HEK293 (cell line): Measurements from ENCODE around the gene SP6.
A peak's percentile ranks its signal among the peaks of the same experiment; 100 is the strongest.

Experiments used
- BCL11B ChIP-seq: fragments of 450-650 bp; formaldehyde crosslinking; IDR thresholded peaks from 2 replicates; pipeline ENCODE4 v1.5.1; 2016; ENCODE audit warnings: low read depth, missing biosample characterization, missing genetic modification characterization
- EGR2 ChIP-seq: fragments of 450-650 bp; formaldehyde crosslinking; IDR thresholded peaks from 2 replicates; pipeline ENCODE4 v1.5.1; 2016; ENCODE audit warnings: low read depth, missing biosample characterization, missing genetic modification characterization
- GLIS1 ChIP-seq: fragments of 450-650 bp; formaldehyde crosslinking; IDR thresholded peaks from 2 replicates; pipeline ENCODE4 v1.5.1; 2016; ENCODE audit warnings: missing biosample characterization, missing genetic modification characterization
- GLIS2 ChIP-seq: fragments of 450-650 bp; formaldehyde crosslinking; IDR thresholded peaks from 2 replicates; pipeline ENCODE4 v1.5.1; 2016; ENCODE audit warnings: missing biosample characterization, missing genetic modification characterization
- IKZF3 ChIP-seq: fragments of 450-650 bp; IDR thresholded peaks from 2 replicates; pipeline ENCODE4 v1.5.0; 2018; ENCODE audit warnings: missing biosample characterization, mild to moderate bottlenecking, missing genetic modification characterization, moderate library complexity
- INSM2 ChIP-seq: fragments of 450-650 bp; formaldehyde crosslinking; IDR thresholded peaks from 2 replicates; pipeline ENCODE4 v1.5.1; 2016; ENCODE audit warnings: missing biosample characterization, missing genetic modification characterization
- MYNN ChIP-seq: fragments of 450-650 bp; formaldehyde crosslinking; IDR thresholded peaks from 2 replicates; pipeline ENCODE4 v1.5.1; 2016; ENCODE audit warnings: missing biosample characterization, missing genetic modification characterization, borderline replicate concordance
- PATZ1 ChIP-seq: fragments of 450-650 bp; formaldehyde crosslinking; IDR thresholded peaks from 2 replicates; pipeline ENCODE4 v1.5.1; 2016; ENCODE audit warnings: missing biosample characterization, missing genetic modification characterization
- SP7 ChIP-seq: fragments of 450-650 bp; formaldehyde crosslinking; IDR thresholded peaks from 2 replicates; pipeline ENCODE4 v1.5.1; 2016; ENCODE audit warnings: missing biosample characterization, missing genetic modification characterization
- TCF7L2 ChIP-seq: IDR thresholded peaks from 2 replicates; pipeline ENCODE4 v1.6.1; 2011; ENCODE audit warnings: low read depth, mild to moderate bottlenecking, inconsistent platforms, low read length, moderate library complexity, borderline replicate concordance
- ZBTB17 ChIP-seq: fragments of 450-650 bp; formaldehyde crosslinking; IDR thresholded peaks from 2 replicates; pipeline ENCODE4 v1.5.1; 2016; ENCODE audit warnings: missing biosample characterization, missing genetic modification characterization
- ZBTB44 ChIP-seq: fragments of 450-650 bp; IDR thresholded peaks from 2 replicates; pipeline ENCODE4 v1.5.1; 2018; ENCODE audit warnings: missing biosample characterization, mild to moderate bottlenecking, missing genetic modification characterization
- ZFHX2 ChIP-seq: fragments of 450-650 bp; formaldehyde crosslinking; conservative IDR thresholded peaks from 2 replicates; pipeline ENCODE4 v1.5.1; 2016; ENCODE audit warnings: missing biosample characterization, missing genetic modification characterization
- ZFP3 ChIP-seq: fragments of 450-650 bp; formaldehyde crosslinking; IDR thresholded peaks from 2 replicates; pipeline ENCODE4 v1.5.1; 2016; ENCODE audit warnings: low read depth, missing biosample characterization, missing genetic modification characterization
- ZIC2 ChIP-seq: fragments of 450-650 bp; formaldehyde crosslinking; IDR thresholded peaks from 2 replicates; pipeline ENCODE4 v1.5.1; 2016; ENCODE audit warnings: missing biosample characterization, missing genetic modification characterization
- ZNF112 ChIP-seq: fragments of 450-650 bp; formaldehyde crosslinking; IDR thresholded peaks from 2 replicates; pipeline ENCODE4 v1.5.0; 2017; ENCODE audit warnings: missing biosample characterization, missing genetic modification characterization
- ZNF335 ChIP-seq: fragments of 450-650 bp; formaldehyde crosslinking; conservative IDR thresholded peaks from 2 replicates; pipeline ENCODE4 v1.5.1; 2016; ENCODE audit warnings: missing biosample characterization, missing genetic modification characterization
- ZNF530 ChIP-seq: fragments of 450-650 bp; formaldehyde crosslinking; IDR thresholded peaks from 2 replicates; pipeline ENCODE4 v1.5.1; 2016; ENCODE audit warnings: low read depth, missing biosample characterization, missing genetic modification characterization
- ZNF544 ChIP-seq: fragments of 450-650 bp; formaldehyde crosslinking; IDR thresholded peaks from 2 replicates; pipeline ENCODE4 v1.5.0; 2017; ENCODE audit warnings: missing biosample characterization, missing genetic modification characterization
- ZNF548 ChIP-seq: fragments of 450-650 bp; formaldehyde crosslinking; IDR thresholded peaks from 2 replicates; pipeline ENCODE4 v1.5.1; 2016; ENCODE audit warnings: missing biosample characterization, missing genetic modification characterization
- ZNF837 ChIP-seq: fragments of 450-650 bp; formaldehyde crosslinking; IDR thresholded peaks from 2 replicates; pipeline ENCODE4 v1.5.1; 2016; ENCODE audit warnings: missing biosample characterization, missing genetic modification characterization
- ZSCAN16 ChIP-seq: fragments of 450-650 bp; formaldehyde crosslinking; IDR thresholded peaks from 2 replicates; pipeline ENCODE4 v1.5.1; 2016; ENCODE audit warnings: missing biosample characterization, missing genetic modification characterization
- TF ChIP-seq, protein P1 (sequence below): fragments of 450-650 bp; formaldehyde crosslinking; IDR thresholded peaks from 2 replicates; pipeline ENCODE4 v1.5.1; 2017; ENCODE audit warnings: missing biosample characterization, missing genetic modification characterization

SP6 gene

DNA sequence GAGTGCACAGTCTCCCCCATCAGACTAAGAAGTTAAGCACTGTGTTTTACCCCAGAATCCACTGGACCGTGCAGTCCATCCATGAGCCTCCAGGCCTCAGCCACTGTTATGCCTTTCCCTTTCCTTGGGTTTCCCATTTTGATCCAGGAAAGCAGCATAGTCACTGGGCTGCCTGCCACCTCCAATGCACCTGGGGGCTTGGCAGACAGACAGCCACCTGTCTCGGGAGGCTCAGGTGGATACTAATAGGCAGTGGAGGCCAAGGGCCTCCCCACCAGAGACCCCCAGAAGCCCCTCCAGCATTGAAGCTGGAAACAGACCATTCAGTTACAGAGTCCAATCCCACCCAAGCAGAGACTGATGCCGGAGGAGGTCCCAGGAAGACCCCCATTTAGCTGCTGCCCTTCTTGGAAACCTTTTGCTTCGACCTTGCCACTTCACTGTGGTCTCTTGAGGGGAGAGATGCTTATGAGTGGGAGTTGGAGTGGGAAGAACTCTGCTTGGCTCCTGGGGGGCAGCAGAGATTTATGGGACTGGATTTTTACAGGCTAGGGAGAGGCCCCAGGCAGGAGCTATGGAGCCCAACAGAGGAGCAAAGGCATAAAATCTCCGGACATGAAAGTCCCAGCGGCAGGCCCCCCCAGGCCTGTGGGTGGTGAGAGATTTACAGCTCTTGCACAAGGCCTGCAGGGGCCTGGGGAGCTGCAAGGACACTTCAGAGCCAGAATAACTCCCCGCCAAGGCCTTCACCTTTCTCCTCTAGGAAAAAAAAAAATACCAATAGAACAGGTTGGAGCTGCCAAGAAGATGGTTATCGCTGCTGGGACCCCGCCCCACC lies 32.8 kb upstream of the SP6 start (continued):
- TF ChIP-seq ZBTB17 (tag by site-specific recombination) (peak; percentile 48), ZNF544 (tag by site-specific recombination) (no peak), ZNF548 (tag by site-specific recombination) (no peak), EGR2 (tag by site-specific recombination) (peak; percentile 91), ZNF112 (tag by site-specific recombination) (no peak), INSM2 (tag by site-specific recombination) (no peak), ZNF530 (tag by site-specific recombination) (no peak), ZNF837 (tag by site-specific recombination) (no peak), GLIS2 (tag by site-specific recombination) (peak; percentile 29; the same call in 1 of the 2 replicates), IKZF3 (tag by site-specific recombination) (peak; percentile 53; the same call in 1 of the 2 replicates), TCF7L2 (peak; percentile 96), ZBTB44 (tag by site-specific recombination) (0 out of 2 replicates have a peak, but pooled peaks have one; percentile 41), ZNF335 (0 out of 2 replicates have a peak, but pooled peaks have one; percentile 33), SP7 (tag by site-specific recombination) (peak; percentile 59), ZSCAN16 (no peak), ZIC2 (peak; percentile 99), ZFP3 (tag by site-specific recombination) (no peak), PATZ1 (0 out of 2 replicates have a peak, but pooled peaks have one; percentile 25), BCL11B (tag by site-specific recombination) (no peak), GLIS1 (peak; percentile 100), ZFHX2 (tag by site-specific recombination) (peak; percentile 96), MYNN (tag by site-specific recombination) (no peak)
- TF ChIP-seq, protein P1, sequence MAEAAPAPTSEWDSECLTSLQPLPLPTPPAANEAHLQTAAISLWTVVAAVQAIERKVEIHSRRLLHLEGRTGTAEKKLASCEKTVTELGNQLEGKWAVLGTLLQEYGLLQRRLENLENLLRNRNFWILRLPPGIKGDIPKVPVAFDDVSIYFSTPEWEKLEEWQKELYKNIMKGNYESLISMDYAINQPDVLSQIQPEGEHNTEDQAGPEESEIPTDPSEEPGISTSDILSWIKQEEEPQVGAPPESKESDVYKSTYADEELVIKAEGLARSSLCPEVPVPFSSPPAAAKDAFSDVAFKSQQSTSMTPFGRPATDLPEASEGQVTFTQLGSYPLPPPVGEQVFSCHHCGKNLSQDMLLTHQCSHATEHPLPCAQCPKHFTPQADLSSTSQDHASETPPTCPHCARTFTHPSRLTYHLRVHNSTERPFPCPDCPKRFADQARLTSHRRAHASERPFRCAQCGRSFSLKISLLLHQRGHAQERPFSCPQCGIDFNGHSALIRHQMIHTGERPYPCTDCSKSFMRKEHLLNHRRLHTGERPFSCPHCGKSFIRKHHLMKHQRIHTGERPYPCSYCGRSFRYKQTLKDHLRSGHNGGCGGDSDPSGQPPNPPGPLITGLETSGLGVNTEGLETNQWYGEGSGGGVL, result 0 out of 2 replicates have a peak, but pooled peaks have one; percentile 19
